ENCODE data around the gene HLCS. TPM values are rescaled to one million over a fixed set of nuclear protein-coding genes. Genes with fewer than 3 reads are reported as not detected.

Gene HLCS
- polyA plus RNA-seq, 1 of the 3 experiments (the other 2 are of a cell fraction) = 13.0 TPM

GRCh38 chr21:36713746-36714145, 252.7 kb downstream of the HLCS start:
- Histone ChIP-seq H3F3A (replicated peaks; ENCODE audit: insufficient read depth) (no peaks in the 10 kb centered on the region), H3K27me3 (ENCODE audit: insufficient read depth) (peaks cover 85% of the 10 kb centered on the region), H2AFZ (ENCODE audit: low read depth) (no peak overlapping the region), H3K9me2 (no peaks in the 10 kb centered on the region), H3K9me3 (no peaks in the 10 kb centered on the region), H3K27ac (ENCODE audit: low read depth in 2 of 2, low read length in 1 of 2) (no peak overlapping the region), H3K4me2 (no peak overlapping the region), H3K4me1 (ENCODE audit: control insufficient read depth in 1 of 2, insufficient read depth in 2 of 2, low read depth in 1 of 2, low read length in 1 of 2) (peaks cover 0 to 6% of the 10 kb centered on the region in 2 experiments; a peak in 2 of 4 replicates), H3K9ac (no peak overlapping the region), H3K4me3 (ENCODE audit: low read depth in 2 of 2, low read length in 1 of 2) (no peak overlapping the region), H3K36me3 (replicated peaks in 1 of 2; ENCODE audit: control insufficient read depth in 1 of 2, insufficient read depth in 2 of 2, low read length in 1 of 2) (no peaks in the 10 kb centered on the region), H4K20me1 (ENCODE audit: insufficient read depth) (no peaks in the 10 kb centered on the region), H3K79me2 (ENCODE audit: insufficient read depth) (no peaks in the 10 kb centered on the region)
- ChIA-PET CTCF (interaction anchor here (1.0 to 1.4 kb wide), 2 partner anchors 10 to 34 kb away, joined by 3 read pairs; no protein-coding TSS in a partner anchor), POLR2A (no interaction called here)
- no peak for TF ChIP-seq RFX5 (IDR thresholded peaks at IDR 0.05; ENCODE audit: low read length)
- no peak for TF ChIP-seq RXRA (IDR thresholded peaks at IDR 0.05; ENCODE audit: borderline replicate concordance, low read depth)
- no peak for TF ChIP-seq TCF12 (IDR thresholded peaks at IDR 0.05)
- TF ChIP-seq RAD21 (IDR thresholded peaks at IDR 0.05; ENCODE audit: low read length) = no peak
- TF ChIP-seq MEF2A (IDR thresholded peaks at IDR 0.05; ENCODE audit: borderline replicate concordance, low read depth) = no peak
- TF ChIP-seq TAF1 (IDR thresholded peaks at IDR 0.05; ENCODE audit: borderline replicate concordance, low read depth, low read length) = no peak
- TF ChIP-seq TEAD4 (IDR thresholded peaks at IDR 0.05; ENCODE audit: borderline replicate concordance, insufficient read depth) = no peak
- TF ChIP-seq USF1 (IDR thresholded peaks at IDR 0.05; ENCODE audit: borderline replicate concordance, low read depth) = no peak
- no peak for TF ChIP-seq CTCF (IDR thresholded peaks at IDR 0.05)
- no peak for DNase-seq
- WGBS (ENCODE audit: low lambda C conversion rate) = 55% methylated on average over 3 of the region's 3 CpGs

- Histone ChIP-seq H3K4me1 (ENCODE audit: control insufficient read depth in 1 of 2, insufficient read depth in 2 of 2, low read depth in 1 of 2, low read length in 1 of 2) (peaks cover 0 to 6% of the 10 kb centered on the region in 2 experiments; a peak in 2 of 4 replicates), H4K20me1 (ENCODE audit: insufficient read depth) (peaks cover 9% of the 10 kb centered on the region; the same call in 1 of the 2 replicates), H2AFZ (ENCODE audit: low read depth) (no peak overlapping the region), H3K36me3 (replicated peaks in 1 of 2; ENCODE audit: control insufficient read depth in 1 of 2, insufficient read depth in 2 of 2, low read length in 1 of 2) (no peaks in the 10 kb centered on the region), H3K4me2 (peak overlapping the region; percentile 42; the same call in 1 of the 2 replicates), H3K9ac (no peak overlapping the region), H3K9me3 (no peaks in the 10 kb centered on the region), H3F3A (replicated peaks; ENCODE audit: insufficient read depth) (no peaks in the 10 kb centered on the region), H3K9me2 (no peaks in the 10 kb centered on the region), H3K27me3 (ENCODE audit: insufficient read depth) (peaks cover 87% of the 10 kb centered on the region), H3K27ac (ENCODE audit: low read depth in 2 of 2, low read length in 1 of 2) (no peak overlapping the region), H3K4me3 (ENCODE audit: low read depth in 2 of 2, low read length in 1 of 2) (peak overlapping the region in 1 of 2 experiments; percentile 6; a peak in 2 of 4 replicates), H3K79me2 (ENCODE audit: insufficient read depth) (no peaks in the 10 kb centered on the region)
- 14% methylated on average over 13 of the region's 13 CpGs for WGBS (ENCODE audit: low lambda C conversion rate)
- DNase-seq = peak; percentile 50
- TF ChIP-seq EZH2phosphoT487 (IDR thresholded peaks at IDR 0.05; ENCODE audit: borderline replicate concordance, low read depth) = no peak; the same call in 1 of the 2 replicates
- no peak for TF ChIP-seq POLR2AphosphoS5 (IDR thresholded peaks at IDR 0.05; ENCODE audit: low read depth, low read length)
- no peak for TF ChIP-seq RCOR1 (IDR thresholded peaks at IDR 0.05; ENCODE audit: low read length)
- no peak for TF ChIP-seq MXI1 (IDR thresholded peaks at IDR 0.05; ENCODE audit: low read depth, low read length)
- no peak for TF ChIP-seq NRF1 (IDR thresholded peaks at IDR 0.05; ENCODE audit: low read depth, low read length)
- TF ChIP-seq TEAD4 (IDR thresholded peaks at IDR 0.05; ENCODE audit: borderline replicate concordance, insufficient read depth) = no peak
- TF ChIP-seq GABPA (IDR thresholded peaks at IDR 0.05; ENCODE audit: low read depth) = no peak
- no peak for TF ChIP-seq JUND (IDR thresholded peaks at IDR 0.05)
- no peak for TF ChIP-seq ZBTB33 (IDR thresholded peaks at IDR 0.05; ENCODE audit: borderline replicate concordance, low read depth)
- TF ChIP-seq RAD21 (IDR thresholded peaks at IDR 0.05; ENCODE audit: low read length) = no peak
- TF ChIP-seq RFX5 (IDR thresholded peaks at IDR 0.05; ENCODE audit: low read length) = no peak
- TF ChIP-seq MAX (IDR thresholded peaks at IDR 0.05; ENCODE audit: low read depth) = no peak
- TF ChIP-seq FOSL2 (IDR thresholded peaks at IDR 0.05; ENCODE audit: borderline replicate concordance, low read depth) = no peak
- no peak for TF ChIP-seq GATA2 (CRISPR knock-in tag; IDR thresholded peaks at IDR 0.05)
- no peak for TF ChIP-seq TCF12 (IDR thresholded peaks at IDR 0.05)
- CTCF ChIA-PET = interaction anchor here (1.0 to 1.9 kb wide), 6 partner anchors 18 to 203 kb away, joined by 3 to 6 read pairs (median 4); no protein-coding TSS in a partner anchor
- POLR2A ChIA-PET = no interaction called here
Observed at GRCh38 chr21:36710729-36711048, 255.8 kb downstream of the HLCS start.
